GM23338 (cell line): ENCODE measurements around the gene KCNMB1.

Source experiments
- TF ChIP-seq, protein P1 (sequence below), 2 experiments: fragments of 200-600 bp in 1 of 2; sonication (generic) in 1 of 2; conservative IDR thresholded peaks; 2 replicates each; pipeline versions ENCODE4 v1.5.1 to v1.6.1; 2016 to 2017; ENCODE audit warnings: antibody characterized with exemption in 2 of 2, low read depth in 2 of 2, mild to moderate bottlenecking in 2 of 2, moderate library complexity in 1 of 2
- TF ChIP-seq, protein P2 (sequence below): IDR thresholded peaks from one replicate; pipeline ENCODE4 v1.6.1; 2018; ENCODE audit warnings: antibody characterized with exemption; ENCODE audit not compliant: unreplicated experiment

DNA sequence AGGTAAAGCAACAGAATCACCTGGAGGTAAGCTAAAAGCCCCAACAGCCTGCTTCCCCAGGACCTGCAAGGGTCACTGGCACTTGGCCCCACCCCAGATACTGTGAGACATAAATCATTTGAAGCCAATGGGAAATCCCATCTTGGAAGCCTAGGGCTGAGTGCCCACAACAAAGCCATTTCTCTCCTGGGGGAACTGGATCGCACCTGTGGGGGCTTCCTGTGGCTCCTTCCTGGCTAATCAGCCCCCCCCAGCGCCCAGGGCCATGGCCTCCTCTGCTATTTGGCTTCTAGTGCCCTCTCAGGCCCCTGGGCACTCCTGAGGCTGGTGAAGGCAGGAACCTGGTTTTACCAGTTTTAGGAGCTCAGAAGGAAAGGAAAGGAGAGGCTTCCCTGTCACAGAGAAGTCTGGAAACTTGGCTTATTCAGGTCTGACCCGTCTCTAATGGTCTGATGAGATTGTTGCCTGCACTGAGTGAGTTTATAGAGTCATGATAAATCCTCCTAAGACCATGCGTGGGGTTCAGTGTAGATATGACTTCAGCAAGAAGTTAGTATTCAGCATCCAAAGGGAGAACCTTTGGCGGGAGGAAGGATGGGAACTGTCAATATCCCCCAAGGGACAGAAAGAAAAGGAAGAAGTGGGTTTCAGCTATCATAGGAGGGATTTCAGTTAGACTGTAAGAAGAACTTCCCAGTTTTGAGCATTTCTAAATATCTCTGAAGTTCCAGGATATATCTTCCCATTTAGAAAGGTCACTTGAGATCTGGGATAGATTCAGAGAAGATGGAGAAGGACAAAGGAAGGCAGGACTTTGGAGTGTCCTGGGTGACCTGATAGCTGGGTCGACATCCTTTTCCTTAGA is 1.2 kb downstream of the KCNMB1 start:
- TF ChIP-seq, protein P1, sequence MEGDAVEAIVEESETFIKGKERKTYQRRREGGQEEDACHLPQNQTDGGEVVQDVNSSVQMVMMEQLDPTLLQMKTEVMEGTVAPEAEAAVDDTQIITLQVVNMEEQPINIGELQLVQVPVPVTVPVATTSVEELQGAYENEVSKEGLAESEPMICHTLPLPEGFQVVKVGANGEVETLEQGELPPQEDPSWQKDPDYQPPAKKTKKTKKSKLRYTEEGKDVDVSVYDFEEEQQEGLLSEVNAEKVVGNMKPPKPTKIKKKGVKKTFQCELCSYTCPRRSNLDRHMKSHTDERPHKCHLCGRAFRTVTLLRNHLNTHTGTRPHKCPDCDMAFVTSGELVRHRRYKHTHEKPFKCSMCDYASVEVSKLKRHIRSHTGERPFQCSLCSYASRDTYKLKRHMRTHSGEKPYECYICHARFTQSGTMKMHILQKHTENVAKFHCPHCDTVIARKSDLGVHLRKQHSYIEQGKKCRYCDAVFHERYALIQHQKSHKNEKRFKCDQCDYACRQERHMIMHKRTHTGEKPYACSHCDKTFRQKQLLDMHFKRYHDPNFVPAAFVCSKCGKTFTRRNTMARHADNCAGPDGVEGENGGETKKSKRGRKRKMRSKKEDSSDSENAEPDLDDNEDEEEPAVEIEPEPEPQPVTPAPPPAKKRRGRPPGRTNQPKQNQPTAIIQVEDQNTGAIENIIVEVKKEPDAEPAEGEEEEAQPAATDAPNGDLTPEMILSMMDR (conservative IDR thresholded peaks at IDR 0.05; ENCODE audit: low read depth in 2 of 2) = no peak
- TF ChIP-seq, protein P2, sequence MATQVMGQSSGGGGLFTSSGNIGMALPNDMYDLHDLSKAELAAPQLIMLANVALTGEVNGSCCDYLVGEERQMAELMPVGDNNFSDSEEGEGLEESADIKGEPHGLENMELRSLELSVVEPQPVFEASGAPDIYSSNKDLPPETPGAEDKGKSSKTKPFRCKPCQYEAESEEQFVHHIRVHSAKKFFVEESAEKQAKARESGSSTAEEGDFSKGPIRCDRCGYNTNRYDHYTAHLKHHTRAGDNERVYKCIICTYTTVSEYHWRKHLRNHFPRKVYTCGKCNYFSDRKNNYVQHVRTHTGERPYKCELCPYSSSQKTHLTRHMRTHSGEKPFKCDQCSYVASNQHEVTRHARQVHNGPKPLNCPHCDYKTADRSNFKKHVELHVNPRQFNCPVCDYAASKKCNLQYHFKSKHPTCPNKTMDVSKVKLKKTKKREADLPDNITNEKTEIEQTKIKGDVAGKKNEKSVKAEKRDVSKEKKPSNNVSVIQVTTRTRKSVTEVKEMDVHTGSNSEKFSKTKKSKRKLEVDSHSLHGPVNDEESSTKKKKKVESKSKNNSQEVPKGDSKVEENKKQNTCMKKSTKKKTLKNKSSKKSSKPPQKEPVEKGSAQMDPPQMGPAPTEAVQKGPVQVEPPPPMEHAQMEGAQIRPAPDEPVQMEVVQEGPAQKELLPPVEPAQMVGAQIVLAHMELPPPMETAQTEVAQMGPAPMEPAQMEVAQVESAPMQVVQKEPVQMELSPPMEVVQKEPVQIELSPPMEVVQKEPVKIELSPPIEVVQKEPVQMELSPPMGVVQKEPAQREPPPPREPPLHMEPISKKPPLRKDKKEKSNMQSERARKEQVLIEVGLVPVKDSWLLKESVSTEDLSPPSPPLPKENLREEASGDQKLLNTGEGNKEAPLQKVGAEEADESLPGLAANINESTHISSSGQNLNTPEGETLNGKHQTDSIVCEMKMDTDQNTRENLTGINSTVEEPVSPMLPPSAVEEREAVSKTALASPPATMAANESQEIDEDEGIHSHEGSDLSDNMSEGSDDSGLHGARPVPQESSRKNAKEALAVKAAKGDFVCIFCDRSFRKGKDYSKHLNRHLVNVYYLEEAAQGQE = no peak
